Subcutaneous adipose tissue (tissue), 4 donors: ENCODE measurements around the gene HSD17B8. TPM values are rescaled to one million over a fixed set of nuclear protein-coding genes. Genes with fewer than 3 reads are reported as not detected.

Experiments used
- total RNA-seq, 4 donors: library from RNA; depleted of rRNA; stranded (reverse); fragments of >200 nt; gene quantifications; one replicate each; pipeline ENCODE4 v1.1.0, GENCODE V29; 2016
- TF ChIP-seq, protein P1 (sequence below): fragments of 450-650 bp; IDR thresholded peaks from one replicate; pipeline ENCODE4 v1.5.1; 2016; ENCODE audit warnings: low read depth, mild to moderate bottlenecking, control low read depth, antibody characterized with exemption, moderate library complexity

Gene HSD17B8
- total RNA-seq, 4 donors from 2014 or later, result 5.1 to 22.0 (median 16.2) TPM

DNA sequence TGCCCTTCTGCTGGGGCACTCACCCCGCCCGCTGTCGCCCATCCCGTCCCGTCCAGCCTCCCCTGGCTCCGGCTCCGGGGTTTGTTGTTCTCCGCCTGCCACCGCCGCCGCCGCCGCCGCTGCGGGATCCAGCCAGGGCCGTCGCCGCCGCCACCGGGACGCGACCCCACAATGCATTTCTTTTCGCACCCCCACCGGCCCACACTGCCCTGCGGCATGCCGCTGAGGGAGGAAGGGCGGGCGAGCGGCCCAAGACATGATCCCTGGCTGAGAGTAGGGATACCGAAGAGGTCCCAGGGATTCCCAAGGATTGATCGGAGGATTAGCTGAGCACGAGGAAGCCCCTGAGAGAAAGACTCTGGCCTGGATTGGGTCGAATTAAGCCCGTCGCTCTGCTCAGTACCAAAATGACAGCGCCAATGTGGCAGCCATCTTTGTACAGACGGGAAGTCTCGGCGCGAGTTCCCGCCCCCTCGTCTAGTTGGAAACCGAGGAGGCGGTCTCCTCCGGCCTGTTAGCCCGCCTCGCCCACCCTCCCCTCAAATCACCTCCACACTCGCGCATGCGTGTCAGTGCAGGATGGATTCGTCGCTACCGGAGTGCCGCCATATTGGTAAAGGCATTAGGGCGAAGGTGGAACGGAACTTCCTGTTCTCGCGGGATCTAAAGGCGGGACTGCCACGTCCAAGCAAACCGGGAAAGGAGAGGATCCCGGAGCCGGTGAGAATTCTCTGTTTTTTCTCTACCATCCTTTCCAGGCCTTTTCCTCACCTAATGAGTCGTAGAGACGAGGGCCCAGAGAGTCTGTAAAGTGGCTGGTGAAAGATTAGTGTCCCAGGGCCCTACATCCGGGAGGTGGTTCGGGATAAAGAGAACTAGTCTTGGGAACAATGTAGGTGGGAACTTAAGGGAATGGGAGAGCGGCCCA, 4.0 kb upstream of the HSD17B8 start, which contains the start of the genes RXRB and SLC39A7:
Gene RXRB (minus strand): TSS at position 447 of the 928 bp plus-strand sequence. CDS start 189 bp downstream, at position 258.
Gene SLC39A7 (plus strand): TSS at position 649 of the 928 bp plus-strand sequence. CDS start 379 bp downstream, outside the sequence.
- TF ChIP-seq, protein P1, sequence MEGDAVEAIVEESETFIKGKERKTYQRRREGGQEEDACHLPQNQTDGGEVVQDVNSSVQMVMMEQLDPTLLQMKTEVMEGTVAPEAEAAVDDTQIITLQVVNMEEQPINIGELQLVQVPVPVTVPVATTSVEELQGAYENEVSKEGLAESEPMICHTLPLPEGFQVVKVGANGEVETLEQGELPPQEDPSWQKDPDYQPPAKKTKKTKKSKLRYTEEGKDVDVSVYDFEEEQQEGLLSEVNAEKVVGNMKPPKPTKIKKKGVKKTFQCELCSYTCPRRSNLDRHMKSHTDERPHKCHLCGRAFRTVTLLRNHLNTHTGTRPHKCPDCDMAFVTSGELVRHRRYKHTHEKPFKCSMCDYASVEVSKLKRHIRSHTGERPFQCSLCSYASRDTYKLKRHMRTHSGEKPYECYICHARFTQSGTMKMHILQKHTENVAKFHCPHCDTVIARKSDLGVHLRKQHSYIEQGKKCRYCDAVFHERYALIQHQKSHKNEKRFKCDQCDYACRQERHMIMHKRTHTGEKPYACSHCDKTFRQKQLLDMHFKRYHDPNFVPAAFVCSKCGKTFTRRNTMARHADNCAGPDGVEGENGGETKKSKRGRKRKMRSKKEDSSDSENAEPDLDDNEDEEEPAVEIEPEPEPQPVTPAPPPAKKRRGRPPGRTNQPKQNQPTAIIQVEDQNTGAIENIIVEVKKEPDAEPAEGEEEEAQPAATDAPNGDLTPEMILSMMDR, result no peak

DNA sequence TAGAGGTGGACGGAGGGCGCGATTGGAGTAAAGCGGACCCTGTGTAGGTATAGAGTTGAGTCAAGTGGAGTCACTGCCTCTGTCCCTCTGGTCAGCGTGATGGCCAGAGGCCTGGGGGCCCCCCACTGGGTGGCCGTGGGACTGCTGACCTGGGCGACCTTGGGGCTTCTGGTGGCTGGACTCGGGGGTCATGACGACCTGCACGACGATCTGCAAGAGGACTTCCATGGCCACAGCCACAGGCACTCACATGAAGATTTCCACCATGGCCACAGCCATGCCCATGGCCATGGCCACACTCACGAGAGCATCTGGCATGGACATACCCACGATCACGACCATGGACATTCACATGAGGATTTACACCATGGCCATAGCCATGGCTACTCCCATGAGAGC, 3.3 kb upstream of the HSD17B8 start:
- TF ChIP-seq, protein P1, result no peak

GRCh38 chr6:33201935-33202334, 2.5 kb upstream of the HSD17B8 start:
- TF ChIP-seq, protein P1, result no peak

DNA sequence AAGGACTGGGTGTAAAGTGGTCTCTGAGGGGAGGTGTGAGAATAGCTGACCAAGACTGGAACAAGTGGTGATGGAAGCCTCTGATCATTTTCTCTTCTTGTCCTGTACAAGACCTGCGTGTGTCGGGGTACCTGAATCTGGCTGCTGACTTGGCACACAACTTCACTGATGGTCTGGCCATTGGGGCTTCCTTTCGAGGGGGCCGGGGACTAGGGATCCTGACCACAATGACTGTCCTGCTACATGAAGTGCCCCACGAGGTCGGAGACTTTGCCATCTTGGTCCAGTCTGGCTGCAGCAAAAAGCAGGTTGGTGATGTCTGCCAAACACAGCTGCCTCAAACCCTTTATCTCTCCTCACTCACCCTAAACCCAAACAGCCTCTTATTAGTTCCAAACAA, 1.7 kb upstream of the HSD17B8 start:
- TF ChIP-seq, protein P1, result no peak

GRCh38 chr6:33203443-33204164, 851 bp upstream of the HSD17B8 start:
- TF ChIP-seq, protein P1, result no peak

- TF ChIP-seq, protein P1, result no peak
Observed at GRCh38 chr6:33204165-33204414, 365 bp upstream of the HSD17B8 start.

DNA sequence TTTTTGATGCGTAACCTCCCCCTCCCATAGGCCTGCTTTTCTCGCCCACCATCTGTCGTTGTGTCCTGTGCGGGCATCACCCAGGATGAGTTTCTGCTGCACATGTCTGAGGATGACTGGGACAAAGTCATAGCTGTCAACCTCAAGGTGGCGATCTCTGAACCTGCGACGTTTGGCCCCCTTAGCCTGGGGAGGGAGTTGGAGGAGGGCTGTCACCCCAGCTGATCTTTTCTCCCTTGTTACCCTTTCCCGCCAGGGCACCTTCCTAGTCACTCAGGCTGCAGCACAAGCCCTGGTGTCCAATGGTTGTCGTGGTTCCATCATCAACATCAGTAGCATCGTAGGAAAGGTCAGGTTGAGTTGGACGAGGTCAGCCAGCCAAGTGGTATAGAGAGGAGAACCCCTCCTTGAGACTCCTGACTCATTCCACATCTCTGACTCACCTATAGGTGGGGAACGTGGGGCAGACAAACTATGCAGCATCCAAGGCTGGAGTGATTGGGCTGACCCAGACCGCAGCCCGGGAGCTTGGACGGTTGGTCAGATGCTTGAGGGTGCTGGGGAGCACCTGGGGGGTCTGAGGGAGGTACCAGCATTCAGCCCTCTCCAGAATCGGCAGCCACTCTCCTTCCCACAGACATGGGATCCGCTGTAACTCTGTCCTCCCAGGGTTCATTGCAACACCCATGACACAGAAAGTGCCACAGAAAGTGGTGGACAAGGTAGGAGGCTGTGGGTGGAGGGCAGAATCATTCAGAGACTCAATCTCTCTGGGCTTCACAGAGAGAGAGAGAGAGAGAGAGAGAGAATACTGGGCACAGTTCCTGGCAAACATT, 954 bp downstream of the HSD17B8 start:
- TF ChIP-seq, protein P1, result no peak
